AG09319 (cell line): ENCODE measurements around the gene CRTC3.
"Not testable (repeated sequence)": the region's sequence is repeated elsewhere in the genome, so short reads cannot be mapped to it uniquely, and the experiment has no call there.

Source experiments
- DNase-seq: peaks from one replicate; pipeline ENCODE4 v3.0.0-alpha.2; 2010; ENCODE audit warnings: low read depth; ENCODE audit errors: extremely low read depth
- TF ChIP-seq, protein P1 (sequence below): IDR thresholded peaks from 2 replicates; pipeline ENCODE4 v1.5.1; 2011; ENCODE audit warnings: low read depth, mild to moderate bottlenecking, inconsistent platforms, low read length, moderate library complexity

CRTC3 gene

DNA sequence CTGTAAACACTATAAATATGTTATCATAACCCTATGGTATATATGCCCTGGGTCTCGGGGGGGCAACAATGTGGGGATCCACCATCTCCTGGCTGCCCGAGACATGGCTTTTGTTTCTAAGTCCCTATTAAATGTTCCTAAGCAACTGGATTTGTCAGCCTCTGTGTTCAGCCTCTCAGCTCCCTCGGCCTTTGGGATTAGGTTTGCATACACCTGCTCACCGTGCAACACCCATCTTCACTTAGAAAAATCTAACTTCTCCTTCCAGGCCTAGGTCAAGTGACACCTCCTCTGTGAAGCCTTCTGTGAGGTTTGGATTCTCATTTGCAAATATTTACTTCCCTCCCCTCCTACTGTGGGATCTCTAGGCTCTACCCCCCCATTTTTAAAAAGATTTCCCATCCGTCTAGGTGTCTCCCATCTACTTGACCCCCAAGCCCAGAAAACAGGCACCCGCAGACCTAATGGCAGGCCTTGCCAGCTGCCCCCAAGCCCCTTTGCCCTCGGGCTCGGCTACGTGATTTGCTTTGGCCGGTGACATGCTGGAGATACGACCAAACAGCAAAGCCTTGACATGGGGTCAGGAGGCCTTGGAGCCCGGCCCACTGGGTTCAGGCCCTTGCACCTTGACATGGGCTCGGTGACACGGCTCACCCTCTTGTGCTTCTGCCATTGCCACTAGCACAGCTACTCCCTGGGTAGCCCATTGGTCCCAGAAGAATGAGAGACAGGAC is 121.4 kb downstream of the CRTC3 start:
- TF ChIP-seq, protein P1, sequence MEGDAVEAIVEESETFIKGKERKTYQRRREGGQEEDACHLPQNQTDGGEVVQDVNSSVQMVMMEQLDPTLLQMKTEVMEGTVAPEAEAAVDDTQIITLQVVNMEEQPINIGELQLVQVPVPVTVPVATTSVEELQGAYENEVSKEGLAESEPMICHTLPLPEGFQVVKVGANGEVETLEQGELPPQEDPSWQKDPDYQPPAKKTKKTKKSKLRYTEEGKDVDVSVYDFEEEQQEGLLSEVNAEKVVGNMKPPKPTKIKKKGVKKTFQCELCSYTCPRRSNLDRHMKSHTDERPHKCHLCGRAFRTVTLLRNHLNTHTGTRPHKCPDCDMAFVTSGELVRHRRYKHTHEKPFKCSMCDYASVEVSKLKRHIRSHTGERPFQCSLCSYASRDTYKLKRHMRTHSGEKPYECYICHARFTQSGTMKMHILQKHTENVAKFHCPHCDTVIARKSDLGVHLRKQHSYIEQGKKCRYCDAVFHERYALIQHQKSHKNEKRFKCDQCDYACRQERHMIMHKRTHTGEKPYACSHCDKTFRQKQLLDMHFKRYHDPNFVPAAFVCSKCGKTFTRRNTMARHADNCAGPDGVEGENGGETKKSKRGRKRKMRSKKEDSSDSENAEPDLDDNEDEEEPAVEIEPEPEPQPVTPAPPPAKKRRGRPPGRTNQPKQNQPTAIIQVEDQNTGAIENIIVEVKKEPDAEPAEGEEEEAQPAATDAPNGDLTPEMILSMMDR, result no peak
- DNase-seq, result no peak

DNA sequence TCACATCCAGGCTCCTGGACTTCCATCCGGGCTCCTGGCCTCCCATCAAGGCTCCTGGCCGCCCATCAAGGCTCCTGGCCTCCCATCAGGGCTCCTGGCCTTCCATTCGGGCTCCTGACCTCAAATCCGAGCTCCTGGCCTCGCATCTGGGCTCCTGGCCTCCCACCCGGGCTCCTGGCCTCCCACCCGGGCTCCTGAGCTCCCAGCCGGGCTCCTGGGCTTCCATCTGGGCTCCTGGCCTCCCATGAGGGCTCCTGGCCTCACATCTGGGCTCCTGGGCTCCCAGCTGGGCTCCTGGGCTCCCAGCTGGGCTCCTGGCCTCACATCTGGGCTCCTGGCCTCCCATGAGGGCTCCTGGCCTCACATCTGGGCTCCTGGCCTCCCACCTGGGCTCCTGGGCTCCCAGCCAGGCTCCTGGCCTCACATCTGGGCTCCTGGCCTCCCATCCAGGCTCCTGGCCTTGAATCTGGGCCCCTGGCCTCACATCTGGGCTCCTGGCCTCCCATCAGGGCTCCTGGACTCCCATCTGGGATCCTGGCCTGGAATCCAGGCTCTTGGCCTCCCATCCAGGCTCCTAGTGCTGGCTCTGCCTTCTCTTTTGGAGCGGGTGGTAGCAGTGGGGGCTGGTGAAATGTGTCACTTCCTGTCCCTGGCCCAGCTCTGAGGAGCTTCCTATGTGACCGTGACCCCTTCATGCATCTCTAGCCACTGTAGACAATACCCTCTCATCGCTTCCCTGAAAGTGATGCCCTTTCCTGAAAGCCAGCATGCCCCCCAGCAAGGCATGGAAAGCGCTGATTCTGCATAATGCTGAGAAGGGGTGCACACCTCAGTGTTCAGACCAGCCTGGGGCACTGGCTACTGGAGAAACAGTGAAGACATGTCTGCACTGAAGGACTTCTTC is 124.8 kb downstream of the CRTC3 start:
- TF ChIP-seq, protein P1, result no peak
- DNase-seq, result no peak

DNA sequence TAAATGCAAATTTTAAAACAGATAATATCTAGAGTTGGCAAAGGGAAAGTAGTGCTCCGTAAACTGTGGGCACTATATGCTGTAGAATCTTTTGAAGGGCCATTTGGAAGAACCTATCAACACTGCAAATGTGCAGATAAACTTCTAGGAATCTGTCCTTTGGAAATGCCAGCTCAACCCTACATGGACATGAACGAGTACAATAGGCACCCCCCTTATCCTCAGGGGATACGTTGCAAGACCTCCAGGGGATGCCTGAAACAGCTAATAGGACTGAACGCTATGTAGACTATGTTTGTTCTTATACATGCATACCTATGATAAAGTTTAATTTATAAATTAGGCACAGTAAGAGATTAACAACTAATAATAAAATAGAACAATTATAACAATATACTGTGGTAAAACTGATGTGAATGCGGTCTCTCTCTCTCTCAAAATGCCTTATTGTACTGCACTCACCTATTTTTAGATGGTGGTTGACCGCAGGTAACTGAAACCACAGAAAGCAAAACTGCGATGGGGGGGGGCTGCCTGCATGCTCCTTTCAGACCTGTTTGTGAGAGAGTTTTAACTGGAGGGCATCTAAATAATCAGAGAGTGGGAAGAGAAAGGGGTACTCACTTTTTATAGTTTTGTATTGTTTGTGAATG is 127.9 kb downstream of the CRTC3 start:
- not testable (repeated sequence) for DNase-seq

DNA sequence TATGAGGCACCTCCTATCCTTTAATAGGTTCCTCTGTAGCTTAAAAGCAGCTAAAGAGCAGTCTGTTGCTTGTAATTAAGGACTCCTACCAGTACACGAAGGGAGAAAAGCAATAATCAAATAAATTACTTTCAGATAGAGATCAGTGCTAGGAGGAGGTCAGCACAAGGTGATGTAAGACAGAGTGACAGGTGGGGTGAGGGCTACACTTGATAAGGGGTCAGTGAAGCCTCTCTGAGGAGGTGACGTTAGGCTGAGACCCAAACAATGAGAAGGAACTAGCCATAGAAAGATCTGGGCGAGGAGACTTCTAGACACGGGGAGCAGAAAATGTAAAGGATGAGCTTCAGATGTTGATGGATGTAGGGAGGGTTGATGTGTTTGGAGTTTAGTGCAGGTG is 129.8 kb downstream of the CRTC3 start:
- no peak for DNase-seq
- TF ChIP-seq, protein P1, result no peak

DNA sequence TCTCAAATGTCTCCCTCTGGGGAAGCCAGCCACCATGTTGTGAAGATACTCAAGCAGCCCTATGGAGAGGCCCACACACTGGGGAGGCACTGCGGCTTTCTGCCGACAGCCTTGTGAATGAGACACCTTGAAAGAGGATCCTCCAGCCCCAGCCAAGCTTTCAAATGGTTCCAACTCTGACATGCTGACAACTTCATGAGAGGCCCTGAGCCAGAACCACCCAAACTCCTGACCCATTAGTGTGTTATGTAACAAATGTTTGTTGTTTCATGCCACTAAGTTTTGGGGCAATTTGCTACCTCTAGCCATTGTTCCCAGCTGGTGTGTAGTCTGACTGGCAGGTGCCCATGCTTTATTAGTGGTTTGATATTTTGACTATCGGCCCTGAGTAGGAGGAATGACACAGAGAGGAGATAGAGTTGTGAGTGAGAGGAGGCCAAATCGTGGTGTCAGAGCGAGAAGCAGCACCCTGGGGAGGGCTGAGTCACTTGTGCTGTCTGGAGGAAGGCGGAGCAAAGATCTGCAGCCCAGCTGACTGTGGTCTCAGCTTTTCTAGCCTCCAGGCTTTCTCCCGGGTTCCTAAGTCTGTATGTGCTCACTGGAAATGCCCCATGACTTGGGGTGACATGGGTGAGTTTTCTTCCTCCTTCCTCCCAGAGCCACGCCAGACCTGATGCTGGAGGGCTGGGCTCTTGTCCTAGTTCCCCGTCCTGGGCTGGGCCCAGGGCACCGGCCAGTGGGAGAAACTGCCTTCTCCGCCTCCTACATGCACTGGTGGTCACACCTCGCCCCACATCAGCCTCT is 130.7 kb downstream of the CRTC3 start:
- DNase-seq, result peak; percentile 71
- TF ChIP-seq, protein P1, result no peak

DNA sequence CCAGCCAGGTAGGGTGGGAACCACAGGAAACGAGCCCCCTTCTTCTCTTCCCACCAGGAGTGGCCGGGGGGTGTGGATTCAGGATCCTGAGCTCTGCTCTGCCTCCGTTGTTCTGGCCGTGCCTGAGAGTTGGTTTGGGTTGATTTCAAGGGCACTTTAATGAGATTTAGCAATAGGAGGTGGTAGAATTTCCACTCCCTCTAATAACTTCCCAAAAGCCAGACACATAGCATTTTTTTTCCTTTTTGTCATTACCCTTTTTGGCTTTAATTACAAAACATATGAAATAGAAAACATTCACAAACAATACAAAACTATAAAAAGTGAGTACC is 131.2 kb downstream of the CRTC3 start:
- not testable (repeated sequence) for DNase-seq

DNA sequence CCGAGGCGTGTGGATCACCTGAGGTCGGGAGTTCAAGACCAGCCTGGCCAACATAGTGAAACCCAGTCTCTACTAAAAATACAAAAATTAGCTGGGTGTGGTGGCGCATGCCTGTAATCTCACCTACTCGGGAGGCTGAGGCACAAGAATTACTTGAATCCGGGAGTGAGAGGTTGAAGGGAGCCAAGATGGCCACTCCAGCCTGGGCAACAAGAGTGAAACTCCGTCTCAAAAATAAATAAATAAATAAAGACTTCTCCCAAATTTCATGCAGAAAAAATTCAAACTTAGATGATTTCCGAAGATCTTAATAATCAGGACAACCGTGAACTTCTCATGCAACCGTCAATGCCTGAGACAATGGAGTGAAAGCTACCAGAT is 134.3 kb downstream of the CRTC3 start:
- DNase-seq, result not testable (repeated sequence)

DNA sequence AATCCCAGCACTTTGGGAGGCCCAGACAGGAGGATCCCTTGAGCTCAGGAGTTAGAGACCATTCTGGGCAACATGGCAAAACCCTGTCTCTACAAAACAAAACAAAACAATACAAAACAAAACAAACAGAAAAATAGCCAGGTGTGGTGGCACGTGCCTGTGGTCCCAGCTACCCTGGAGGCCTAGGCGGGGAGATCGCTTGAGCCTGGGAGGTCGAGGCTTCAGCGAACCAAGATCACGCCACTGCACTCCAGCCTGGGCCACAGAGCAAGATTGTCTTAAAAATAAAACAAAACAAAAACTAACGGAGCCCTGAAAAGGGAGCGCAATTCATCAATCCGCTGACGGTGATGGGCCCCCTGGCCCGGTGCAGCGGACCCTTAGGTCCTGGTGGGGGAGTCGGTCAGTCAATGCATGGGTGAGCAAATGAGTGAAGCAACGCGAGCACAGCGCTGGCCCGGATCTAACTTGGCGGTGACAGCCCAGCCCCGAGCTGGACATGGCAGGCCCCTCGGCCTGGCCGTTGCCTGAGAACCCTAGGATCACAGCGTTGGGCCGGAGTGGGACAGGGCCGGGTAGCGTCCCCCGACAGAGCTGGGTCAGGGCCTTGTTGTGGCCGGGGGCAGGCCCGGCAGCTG is 135.0 kb downstream of the CRTC3 start:
- DNase-seq, result no peak
- TF ChIP-seq, protein P1, result no peak; the same call in none of the 2 replicates
